Esophagus muscularis mucosa (tissue), 3 donors: ENCODE measurements around the gene PNPLA3.
"Not testable (repeated sequence)": the region's sequence is repeated elsewhere in the genome, so short reads cannot be mapped to it uniquely, and the experiment has no call there.

Experiments used
- CTCF ChIP-seq, 3 experiments: fragments of 200-600 bp in 2 of 3; fragments of 450-650 bp in 1 of 3; sonication (generic) in 2 of 3; IDR thresholded peaks; one replicate each; pipeline ENCODE4 v1.5.1; 2017 to 2019; ENCODE audit warnings: antibody characterized with exemption in 3 of 3, mild to moderate bottlenecking in 2 of 3, moderate library complexity in 1 of 3
- POLR2AphosphoS5 ChIP-seq, 2 donors: sonication (generic); formaldehyde crosslinking; IDR thresholded peaks; one replicate each; pipeline ENCODE4 v1.6.1; 2017; ENCODE audit warnings: antibody characterized with exemption in 2 of 2

- not testable (repeated sequence) for TF ChIP-seq POLR2AphosphoS5 (IDR thresholded peaks at IDR 0.05)
- TF ChIP-seq CTCF (IDR thresholded peaks at IDR 0.05) = peak in 1 of 3 experiments; percentile 37
Observed at GRCh38 chr22:43904412-43904811, 19.2 kb upstream of the PNPLA3 start.
